Osteocyte (in vitro differentiated cells): Measurements from ENCODE around the gene HIGD1A. TPM values are rescaled to one million over a fixed set of nuclear protein-coding genes. Genes with fewer than 3 reads are reported as not detected.
A peak's percentile ranks its signal among the peaks of the same experiment; 100 is the strongest.

ENCODE experiments used
- DNase-seq: peaks from one replicate; pipeline ENCODE4 v3.0.0; 2021; ENCODE audit warnings: mixed read lengths; ENCODE audit not compliant: unreplicated experiment; ENCODE audit errors: extremely low spot score
- H3K27ac Mint-ChIP-seq: one replicate; pipeline ENCODE4 v1.8.0; 2021; ENCODE audit warnings: mild to moderate bottlenecking, mixed read lengths; ENCODE audit not compliant: unreplicated experiment
- H3K27me3 Mint-ChIP-seq: one replicate; pipeline ENCODE4 v1.8.0; 2021; ENCODE audit warnings: mixed read lengths; ENCODE audit not compliant: unreplicated experiment
- H3K36me3 Mint-ChIP-seq: one replicate; pipeline ENCODE4 v1.8.0; 2021; ENCODE audit warnings: mixed read lengths; ENCODE audit not compliant: unreplicated experiment
- H3K4me1 Mint-ChIP-seq: one replicate; pipeline ENCODE4 v1.8.0; 2021; ENCODE audit warnings: mixed read lengths; ENCODE audit not compliant: unreplicated experiment
- H3K4me3 Mint-ChIP-seq: one replicate; pipeline ENCODE4 v1.8.0; 2021; ENCODE audit warnings: mild to moderate bottlenecking, moderate library complexity, mixed read lengths; ENCODE audit not compliant: unreplicated experiment
- H3K9me3 Mint-ChIP-seq: one replicate; pipeline ENCODE4 v1.8.0; 2021; ENCODE audit warnings: mixed read lengths; ENCODE audit not compliant: unreplicated experiment
- CTCF ChIP-seq: fragments of 200-600 bp; sonication (generic); IDR thresholded peaks from 2 replicates; pipeline ENCODE4 v1.5.0; 2021; ENCODE audit warnings: antibody characterized with exemption, mild to moderate bottlenecking, moderate library complexity
- total RNA-seq: library from RNA; stranded (reverse); gene quantifications from 2 replicates; pipeline ENCODE4 v1.2.1, GENCODE V29; 2021

HIGD1A gene
- total RNA-seq, 1 donor from 2014 or later, result 63.8 TPM

DNA sequence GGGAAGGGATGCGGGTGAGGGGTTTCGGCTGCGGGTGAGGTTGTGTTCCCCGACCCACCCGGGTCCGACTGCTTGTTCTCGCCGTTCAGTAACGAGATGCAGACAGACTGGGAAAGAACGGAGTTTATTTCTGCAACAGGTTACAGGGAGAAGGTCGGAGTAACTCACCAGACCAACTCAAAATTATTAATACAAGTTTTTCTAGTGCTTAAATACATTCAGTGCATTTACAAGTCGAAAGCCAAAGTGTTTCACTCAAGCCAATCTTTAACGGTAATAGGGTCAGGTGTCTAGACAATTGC, 492 bp upstream of the HIGD1A start:
- peak overlapping the region; percentile 99 for H3K27ac Mint-ChIP-seq
- TF ChIP-seq CTCF, result no peak
- H3K9me3 Mint-ChIP-seq, result no peaks in the 10 kb centered on the region
- no peak for DNase-seq
- peaks cover 2% of the 10 kb centered on the region for H3K36me3 Mint-ChIP-seq
- H3K4me3 Mint-ChIP-seq, result peak overlapping the region; percentile 99
- peaks cover 39% of the 10 kb centered on the region for H3K27me3 Mint-ChIP-seq
- H3K4me1 Mint-ChIP-seq, result peaks cover 31% of the 10 kb centered on the region

DNA sequence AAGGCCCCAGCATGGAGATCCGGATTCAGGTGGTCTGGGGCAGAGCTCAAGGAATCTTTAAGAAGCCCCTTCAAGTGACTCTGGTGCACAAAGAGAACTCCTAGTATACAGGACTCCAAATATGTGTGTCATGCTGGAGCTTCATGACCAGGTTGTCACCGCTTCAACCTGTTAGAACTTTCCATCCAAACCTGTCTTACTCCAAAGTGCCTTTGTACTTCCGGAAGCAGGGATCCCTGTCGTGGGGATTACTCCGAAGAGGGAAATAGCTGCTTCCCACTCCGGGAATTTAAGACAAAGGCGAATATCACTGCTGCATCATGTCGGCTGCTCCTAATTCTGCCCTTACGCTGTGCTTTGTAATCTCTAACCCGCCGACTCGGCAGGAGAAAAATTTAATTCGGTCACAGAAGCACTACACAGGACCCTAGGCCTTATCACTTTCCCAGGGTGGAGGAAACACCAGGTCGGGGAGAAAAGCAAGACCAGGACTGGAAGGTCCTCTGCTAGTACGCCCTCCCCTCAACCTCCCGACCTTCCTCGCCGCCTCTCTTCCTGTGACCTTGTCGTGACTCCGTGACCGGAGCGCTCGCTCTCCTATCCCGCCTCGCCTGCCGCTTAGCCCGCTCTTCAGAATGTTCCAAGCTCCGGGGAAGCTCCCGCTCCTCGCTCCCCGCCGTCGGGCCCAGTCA, 730 bp downstream of the HIGD1A start:
- H3K4me1 Mint-ChIP-seq, result peaks cover 31% of the 10 kb centered on the region
- TF ChIP-seq CTCF, result no peak

DNA sequence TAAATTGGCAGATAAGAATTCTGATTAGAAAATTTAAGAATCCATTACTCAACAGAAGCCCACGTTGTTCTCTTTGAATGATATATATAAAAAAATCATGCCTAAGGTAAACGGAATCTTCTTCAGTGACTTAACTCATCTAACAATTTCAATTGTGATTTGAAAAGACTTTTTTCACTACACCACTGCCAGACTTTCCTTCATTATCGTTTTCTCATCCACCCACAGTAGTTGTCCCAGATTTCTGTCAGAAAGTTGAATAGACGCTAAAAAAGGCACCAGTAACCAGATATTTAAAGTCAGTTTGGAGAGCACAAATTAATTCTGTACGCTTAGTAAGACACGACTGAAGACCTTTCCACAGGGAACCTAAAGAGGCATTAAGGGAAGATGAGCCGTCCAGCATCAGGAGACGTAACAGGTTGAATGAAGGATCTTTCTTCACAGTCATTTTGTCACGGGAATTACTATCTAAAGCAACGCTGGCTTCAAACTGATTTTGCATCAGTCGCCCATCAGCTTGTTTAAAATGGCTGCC, 1.3 kb downstream of the HIGD1A start:
- Mint-ChIP-seq H3K27ac (peak overlapping the region; percentile 99), H3K4me1 (peaks cover 31% of the 10 kb centered on the region), H3K27me3 (peaks cover 25% of the 10 kb centered on the region), H3K4me3 (peak overlapping the region; percentile 99), H3K36me3 (peaks cover 2% of the 10 kb centered on the region), H3K9me3 (no peaks in the 10 kb centered on the region)
- no peak for TF ChIP-seq CTCF
- no peak for DNase-seq

More for the DNA sequence above, 730 bp downstream of the HIGD1A start:
- Mint-ChIP-seq H3K9me3 (no peaks in the 10 kb centered on the region), H3K36me3 (peaks cover 2% of the 10 kb centered on the region), H3K27me3 (peaks cover 29% of the 10 kb centered on the region), H3K27ac (peak overlapping the region; percentile 99), H3K4me3 (peak overlapping the region; percentile 99)
- no peak for DNase-seq

DNA sequence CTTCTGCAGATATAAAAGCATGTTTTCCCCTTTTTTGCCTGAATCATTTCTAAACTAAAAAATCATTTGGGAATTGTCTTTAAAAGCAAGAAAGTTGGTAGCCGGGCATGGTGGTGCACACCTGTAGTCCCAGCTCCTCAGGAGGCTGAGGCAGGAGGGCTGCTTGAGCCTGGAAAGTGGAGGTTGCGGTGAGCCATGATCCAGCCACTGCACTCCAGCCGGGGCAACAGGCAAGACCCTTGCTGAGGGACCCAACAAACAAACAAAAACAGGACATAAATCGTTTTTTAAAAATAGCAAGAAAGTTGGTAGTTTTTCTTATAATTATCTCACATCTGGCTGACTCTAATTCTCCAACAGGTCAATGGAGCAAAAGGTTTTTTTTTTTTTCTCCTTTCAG, 2.5 kb downstream of the HIGD1A start:
- H3K27ac Mint-ChIP-seq, result no peak overlapping the region
- TF ChIP-seq CTCF, result no peak

GRCh38 chr3:42801048-42801620, 3.2 kb downstream of the HIGD1A start:
- no peaks in the 10 kb centered on the region for H3K9me3 Mint-ChIP-seq
- peaks cover 10% of the 10 kb centered on the region for H3K27me3 Mint-ChIP-seq
- H3K36me3 Mint-ChIP-seq, result peaks cover 2% of the 10 kb centered on the region
- no peak for TF ChIP-seq CTCF
- no peak overlapping the region for H3K4me3 Mint-ChIP-seq
- no peak for DNase-seq
- peaks cover 31% of the 10 kb centered on the region for H3K4me1 Mint-ChIP-seq
- no peak overlapping the region for H3K27ac Mint-ChIP-seq

More for the DNA sequence above, 2.5 kb downstream of the HIGD1A start:
- peaks cover 2% of the 10 kb centered on the region for H3K36me3 Mint-ChIP-seq
- DNase-seq, result no peak
- H3K27me3 Mint-ChIP-seq, result peaks cover 15% of the 10 kb centered on the region
- no peak overlapping the region for H3K4me3 Mint-ChIP-seq
- peaks cover 31% of the 10 kb centered on the region for H3K4me1 Mint-ChIP-seq
- no peaks in the 10 kb centered on the region for H3K9me3 Mint-ChIP-seq
